IPS DF 4.7 (cell line): ENCODE results near the gene EHD2.
"Not testable (repeated sequence)": the region's sequence is repeated elsewhere in the genome, so short reads cannot be mapped to it uniquely, and the experiment has no call there.

ENCODE experiments used
- DNase-seq: peaks from one replicate; pipeline ENCODE4 v3.0.0-alpha.2; 2013; ENCODE audit warnings: low spot score; ENCODE audit errors: extremely low read depth

The EHD2 gene

GRCh38 chr19:47765523-47766358 lies 52.5 kb downstream of the EHD2 start:
- no peak for DNase-seq

GRCh38 chr19:47766359-47766620 lies 53.1 kb downstream of the EHD2 start:
- no peak for DNase-seq

DNA sequence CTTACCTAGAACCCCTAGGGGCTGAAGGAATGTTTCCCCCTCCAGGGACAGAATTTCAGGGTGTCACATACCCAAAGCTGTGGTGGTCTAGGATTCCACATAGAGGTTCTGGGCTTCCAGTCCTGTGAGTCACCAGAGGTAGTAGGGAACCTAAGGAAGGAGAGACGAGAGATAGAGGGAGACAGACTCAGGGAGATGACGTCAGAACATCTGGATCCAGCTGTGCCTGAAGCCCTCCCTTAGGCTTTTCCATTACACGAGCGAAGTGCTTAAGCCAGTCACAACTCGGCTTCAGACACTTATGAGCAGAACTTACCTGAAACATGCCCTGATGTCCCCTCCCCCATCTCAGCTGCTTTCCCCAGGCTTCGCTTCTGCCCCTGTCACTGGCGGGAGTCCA lies 53.4 kb downstream of the EHD2 start:
- no peak for DNase-seq

DNA sequence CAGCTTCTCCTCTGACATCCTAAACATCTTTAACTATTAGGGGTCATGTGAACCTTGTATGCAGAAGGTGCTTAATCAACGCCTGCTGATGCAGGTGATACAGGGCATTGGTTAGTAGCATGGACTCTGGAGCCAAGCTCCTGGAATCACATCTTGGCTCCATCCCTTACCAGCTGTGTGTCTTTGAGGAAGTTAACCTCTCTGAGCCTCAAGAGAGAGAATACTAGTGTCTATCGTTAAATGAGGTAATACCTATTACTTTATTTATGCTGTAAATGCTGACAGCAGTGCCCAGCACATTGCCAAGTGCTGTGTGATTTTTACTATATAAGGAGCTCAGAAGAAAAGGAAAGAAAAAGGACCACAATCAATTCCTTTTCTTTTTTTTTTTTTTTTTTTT lies 54.1 kb downstream of the EHD2 start:
- no peak for DNase-seq

DNA sequence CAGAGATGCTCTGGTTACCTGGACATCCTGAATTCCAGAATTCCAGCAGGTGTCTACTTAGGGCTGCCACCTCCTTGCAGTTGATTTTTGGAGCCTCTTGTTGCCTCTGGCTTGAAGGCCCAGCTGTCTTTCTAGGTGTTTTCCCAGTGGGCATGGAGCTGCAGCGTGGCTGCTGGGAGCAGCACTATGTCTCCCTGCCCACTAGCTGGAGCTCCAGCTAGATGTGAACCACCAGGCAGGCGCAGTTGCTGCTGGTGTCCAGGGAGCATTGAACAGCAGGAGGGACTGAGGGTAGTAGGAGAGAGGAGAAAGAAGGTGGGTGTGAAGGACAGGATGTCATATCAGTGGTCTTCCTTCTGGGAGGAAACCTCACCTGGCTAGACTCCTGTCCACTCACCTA lies 55.4 kb downstream of the EHD2 start:
- no peak for DNase-seq

- no peak for DNase-seq
Observed at GRCh38 chr19:47769534-47769933, 56.3 kb downstream of the EHD2 start.

DNA sequence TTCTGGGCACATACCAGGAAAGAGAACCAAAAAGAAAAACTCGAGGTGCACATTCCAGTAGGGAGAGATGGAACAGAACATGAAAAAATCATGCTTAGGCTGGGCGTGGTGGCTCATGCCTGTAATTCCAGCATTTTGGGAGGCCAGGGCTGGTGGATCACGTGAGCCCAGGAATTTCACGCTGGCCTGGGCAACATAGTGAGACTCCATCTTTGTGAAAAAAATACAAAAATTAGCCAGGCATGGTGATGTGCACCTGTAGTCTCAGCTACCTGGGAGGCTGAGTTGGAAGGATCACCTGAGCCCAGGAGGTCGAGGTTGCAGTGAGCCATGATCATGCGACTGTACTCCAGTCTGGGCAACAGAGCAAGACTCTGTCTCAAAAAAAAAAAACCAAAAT lies 58.1 kb downstream of the EHD2 start:
- not testable (repeated sequence) for DNase-seq

DNA sequence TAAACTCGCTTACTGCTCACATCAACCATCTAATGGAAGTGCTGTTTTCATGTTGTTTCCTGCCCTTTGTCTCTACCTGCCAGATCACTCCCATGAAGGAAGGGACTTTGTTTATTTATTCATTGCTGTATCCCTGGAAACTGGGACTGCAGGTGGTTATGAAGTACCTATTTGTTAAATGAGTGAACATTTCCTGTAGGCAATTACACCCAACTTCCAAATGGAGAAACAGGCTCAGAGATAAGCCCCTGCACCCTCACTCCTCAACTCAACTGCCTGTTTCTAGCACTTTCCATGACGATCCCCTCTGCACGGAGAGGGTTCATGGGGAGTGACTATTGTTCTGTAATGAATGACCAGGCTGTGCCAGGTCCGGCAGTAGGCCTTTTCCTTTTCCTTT lies 63.3 kb downstream of the EHD2 start:
- no peak for DNase-seq

DNA sequence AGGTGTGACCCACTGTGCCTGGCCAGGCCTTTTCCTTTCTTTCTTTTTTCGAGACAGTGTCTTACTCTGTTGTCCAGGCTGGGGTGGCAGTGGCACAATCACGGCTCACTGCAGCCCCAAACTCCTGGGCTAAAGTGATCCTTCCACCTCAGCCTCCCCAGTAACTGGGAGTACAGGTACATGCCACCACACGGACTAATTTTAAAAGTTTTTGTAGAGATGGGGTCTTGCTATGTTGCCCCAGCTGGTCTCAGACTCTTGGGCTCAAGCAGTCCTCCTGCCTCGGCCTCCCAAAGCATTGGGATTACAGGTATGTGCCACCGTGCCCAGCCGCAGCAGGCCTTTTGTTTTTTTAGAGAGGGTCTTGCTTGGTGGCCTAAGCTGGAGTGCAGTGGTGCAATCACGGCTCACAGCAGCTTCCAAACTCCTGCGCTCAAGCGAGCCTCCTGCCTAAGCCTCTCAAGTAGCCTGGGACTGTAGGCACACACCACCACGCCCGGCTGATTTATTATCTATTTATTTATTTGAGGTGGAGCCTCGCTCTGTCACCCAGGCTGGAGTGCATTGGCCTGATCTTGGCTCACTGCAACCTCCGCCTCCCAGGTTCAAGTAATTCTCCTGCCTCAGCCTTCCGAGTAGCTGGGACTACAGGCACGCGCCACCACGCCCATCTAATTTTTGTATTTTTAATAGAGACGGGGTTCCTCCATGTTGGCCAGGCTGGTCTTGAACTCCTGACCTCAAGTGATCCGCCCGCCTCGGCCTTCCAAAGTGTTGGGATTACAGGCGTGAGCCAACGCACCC lies 64.2 kb downstream of the EHD2 start:
- not testable (repeated sequence) for DNase-seq

GRCh38 chr19:47778049-47778953 lies 65.1 kb downstream of the EHD2 start, which contains the start of gene SELENOW:
TSS of gene SELENOW (plus strand) at chr19:47778703. CDS start at chr19:47778786, 83 bp downstream.
- DNase-seq, result no peak

- no peak for DNase-seq
Observed at GRCh38 chr19:47778954-47779351, 65.7 kb downstream of the EHD2 start.

DNA sequence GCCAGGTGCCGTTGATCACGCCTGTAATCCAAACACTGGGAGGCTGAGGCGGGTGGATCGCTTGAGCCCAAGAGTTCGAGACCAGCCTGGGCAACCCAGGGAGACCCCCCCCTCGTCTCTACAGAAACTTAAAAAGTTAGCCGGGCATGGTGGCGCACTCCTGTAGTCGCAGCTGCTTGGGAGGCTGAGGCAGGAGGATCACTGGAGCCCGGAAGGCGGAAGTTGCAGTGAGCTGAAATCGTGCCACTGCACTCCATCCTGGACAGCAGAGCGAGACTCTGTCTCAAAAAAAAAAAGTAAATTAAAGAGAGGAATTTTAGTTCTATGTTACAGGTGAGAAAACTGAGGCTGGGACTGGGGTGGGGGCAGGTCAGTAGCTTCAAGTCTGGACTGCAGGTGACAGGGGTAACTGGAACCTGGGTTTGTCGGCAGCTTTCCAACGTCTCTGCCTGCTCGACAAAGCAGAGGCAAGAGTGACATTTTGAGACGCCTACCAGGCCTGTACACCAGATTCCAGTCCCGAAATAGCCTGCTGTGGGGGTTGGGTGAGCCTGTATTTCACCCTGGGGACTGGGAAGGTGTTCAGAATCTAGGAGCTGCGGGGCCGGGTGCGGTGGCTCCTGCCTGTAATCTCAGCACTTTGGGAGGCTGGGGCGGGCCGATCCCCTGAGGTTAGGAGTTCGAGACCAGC lies 66.4 kb downstream of the EHD2 start:
- DNase-seq, result no peak

- no peak for DNase-seq
Observed at GRCh38 chr19:47780215-47780551, 67.0 kb downstream of the EHD2 start.

DNA sequence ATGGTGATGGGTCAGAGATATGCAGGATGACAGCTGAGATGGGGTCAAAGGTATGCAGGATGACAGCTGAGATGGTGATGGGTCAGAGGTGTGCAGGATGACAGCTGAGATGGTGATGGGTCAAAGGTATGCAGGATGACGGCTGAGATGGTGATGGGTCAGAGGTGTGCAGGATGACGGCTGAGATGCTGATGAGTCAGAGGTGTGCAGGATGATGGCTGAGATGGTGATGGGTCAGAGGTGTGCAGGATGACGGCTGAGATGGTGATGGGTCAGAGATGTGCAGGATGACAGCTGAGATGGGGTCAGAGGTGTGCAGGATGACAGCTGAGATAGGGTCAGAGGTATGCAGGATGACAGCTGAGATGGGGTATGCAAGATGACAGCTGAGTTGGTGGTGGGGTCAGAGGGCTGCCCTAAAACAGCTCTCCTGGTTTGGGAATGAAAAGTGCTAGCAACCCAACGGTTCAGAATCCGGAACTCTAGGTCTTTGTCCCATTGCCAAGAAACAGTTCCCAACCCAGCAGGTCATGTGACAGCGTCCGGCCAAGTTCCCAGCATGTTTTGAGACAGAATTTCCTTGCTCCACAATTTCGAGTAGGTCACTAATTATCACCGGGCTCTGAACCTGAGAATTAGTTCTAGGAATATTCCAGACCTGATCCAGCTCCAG lies 68.5 kb downstream of the EHD2 start:
- DNase-seq, result no peak

DNA sequence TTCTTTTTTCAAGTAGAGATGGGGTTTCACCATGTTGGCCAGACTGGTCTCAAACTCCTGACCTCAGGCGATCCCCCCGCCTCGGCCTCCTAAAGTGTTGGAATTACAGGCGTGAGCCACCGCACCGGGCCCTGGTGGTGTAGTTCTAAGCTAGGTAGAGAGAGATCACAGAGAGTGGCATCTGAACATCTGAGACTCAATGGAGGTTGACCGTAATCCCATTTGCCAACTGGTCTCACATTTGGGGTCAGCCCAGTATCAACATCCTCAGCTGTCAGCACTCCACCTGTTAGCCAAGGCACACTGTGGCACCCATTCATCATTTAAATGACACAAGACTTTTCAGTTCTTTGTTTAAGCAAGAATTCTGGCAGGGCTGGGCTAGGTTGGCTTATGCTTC lies 73.3 kb downstream of the EHD2 start:
- DNase-seq, result no peak

DNA sequence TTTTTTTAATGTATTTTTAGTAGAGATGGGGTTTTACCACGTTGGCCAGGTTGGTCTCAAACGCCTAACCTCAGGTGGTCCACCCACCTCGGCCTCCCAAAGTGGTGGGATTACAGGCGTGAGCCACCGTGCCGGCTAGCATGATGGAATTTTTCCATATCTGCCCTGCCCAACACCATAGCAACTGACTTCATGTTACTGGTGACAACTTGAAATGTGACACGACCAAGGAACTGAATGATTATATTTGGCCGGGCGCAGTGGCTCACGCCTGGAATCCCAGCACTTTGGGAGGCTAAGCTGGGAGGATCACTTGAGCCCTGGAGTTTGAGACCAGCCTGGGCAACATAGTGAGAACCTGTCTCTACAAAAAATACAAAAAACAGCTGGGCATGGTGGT lies 74.1 kb downstream of the EHD2 start:
- DNase-seq, result not testable (repeated sequence)

GRCh38 chr19:47789811-47790210 lies 76.6 kb downstream of the EHD2 start:
- DNase-seq, result not testable (repeated sequence)

DNA sequence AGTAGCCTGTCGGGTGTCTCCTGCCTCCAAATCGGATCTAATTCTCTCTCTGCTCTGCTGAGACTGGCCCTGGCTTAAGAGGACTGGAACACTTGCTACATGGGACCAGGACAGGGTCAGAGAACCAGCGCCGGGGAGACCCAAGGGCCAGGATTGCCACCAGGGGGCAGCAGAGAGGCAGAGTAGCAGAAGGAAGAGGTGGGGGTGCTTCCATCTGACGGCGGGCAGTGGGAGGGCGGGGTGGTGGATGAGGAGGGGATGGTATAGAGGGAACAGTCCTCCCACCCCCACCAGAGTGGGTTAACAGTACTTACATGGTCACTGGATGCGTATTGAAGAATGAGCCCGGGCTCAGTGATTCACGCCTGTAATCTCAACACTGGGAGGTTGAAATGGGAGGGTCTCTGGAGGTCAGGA lies 77.2 kb downstream of the EHD2 start:
- no peak for DNase-seq

DNA sequence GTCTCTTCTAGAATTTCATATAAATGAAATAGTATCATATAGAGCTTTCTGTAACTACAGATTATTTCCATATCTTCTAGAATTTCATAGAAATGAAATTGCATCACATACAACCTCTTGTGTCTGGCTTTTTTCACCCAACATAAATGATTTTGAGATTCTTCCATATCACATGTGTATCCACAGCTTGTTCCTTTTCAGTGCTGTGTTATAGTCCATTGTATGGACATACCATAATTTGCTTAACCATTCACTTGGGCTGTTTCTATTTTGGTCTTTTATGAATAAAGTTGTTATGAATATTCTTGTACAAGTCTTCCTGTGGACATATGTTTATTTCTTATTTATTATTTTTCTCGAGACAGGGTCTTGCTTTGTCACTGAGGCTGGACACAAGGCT lies 79.4 kb downstream of the EHD2 start:
- no peak for DNase-seq
